ENCODE results near the gene PLSCR2.
"Not testable (repeated sequence)": the region's sequence is repeated elsewhere in the genome, so short reads cannot be mapped to it uniquely, and the experiment has no call there.

The PLSCR2 gene

GRCh38 chr3:146414010-146414409 is 55.4 kb downstream of the PLSCR2 start:
- DNase-seq = no peak

- not testable (repeated sequence) for DNase-seq
Measured at GRCh38 chr3:146412711-146413110, 56.6 kb downstream of the PLSCR2 start.

- no peak for DNase-seq
Measured at GRCh38 chr3:146407956-146408355, 61.4 kb downstream of the PLSCR2 start.

- DNase-seq = no peak
Measured at GRCh38 chr3:146404436-146404835, 64.9 kb downstream of the PLSCR2 start.

- no peak for DNase-seq
Measured at GRCh38 chr3:146403792-146404191, 65.6 kb downstream of the PLSCR2 start.

GRCh38 chr3:146396792-146397191 is 72.6 kb downstream of the PLSCR2 start:
- DNase-seq = no peak

GRCh38 chr3:146395164-146395563 is 74.2 kb downstream of the PLSCR2 start:
- no peak for DNase-seq

- DNase-seq = no peak
Measured at GRCh38 chr3:146390957-146391356, 78.4 kb downstream of the PLSCR2 start.

GRCh38 chr3:146390006-146390772 is 79.2 kb downstream of the PLSCR2 start:
- DNase-seq = no peak

GRCh38 chr3:146387566-146387965 is 81.8 kb downstream of the PLSCR2 start:
- DNase-seq = no peak

GRCh38 chr3:146386936-146387335 is 82.4 kb downstream of the PLSCR2 start:
- no peak for DNase-seq

- no peak for DNase-seq
Measured at GRCh38 chr3:146384786-146385185, 84.6 kb downstream of the PLSCR2 start.
